Measurements from ENCODE around the gene PKNOX2.

DNA sequence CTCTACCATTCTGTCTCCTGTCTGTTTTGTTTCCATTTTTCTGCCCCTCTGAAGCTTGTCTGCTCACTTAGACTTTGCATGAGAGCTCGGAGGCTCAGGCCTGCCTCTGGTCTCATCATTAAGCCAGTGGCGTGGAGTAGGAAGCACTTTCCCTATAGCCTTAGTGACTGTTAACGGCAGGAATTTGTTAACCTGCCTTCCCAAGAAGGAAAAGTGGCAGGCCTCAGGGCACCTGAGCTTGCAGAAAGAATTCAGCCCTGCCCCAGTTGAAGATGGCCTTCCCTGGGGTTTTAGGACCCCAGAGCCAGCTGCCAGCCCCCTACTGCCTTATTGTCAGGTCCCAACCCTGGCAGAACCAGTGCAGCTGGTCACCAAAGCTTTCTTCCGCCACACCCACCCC lies 93.2 kb downstream of the PKNOX2 start:
- TF ChIP-seq, protein P1, sequence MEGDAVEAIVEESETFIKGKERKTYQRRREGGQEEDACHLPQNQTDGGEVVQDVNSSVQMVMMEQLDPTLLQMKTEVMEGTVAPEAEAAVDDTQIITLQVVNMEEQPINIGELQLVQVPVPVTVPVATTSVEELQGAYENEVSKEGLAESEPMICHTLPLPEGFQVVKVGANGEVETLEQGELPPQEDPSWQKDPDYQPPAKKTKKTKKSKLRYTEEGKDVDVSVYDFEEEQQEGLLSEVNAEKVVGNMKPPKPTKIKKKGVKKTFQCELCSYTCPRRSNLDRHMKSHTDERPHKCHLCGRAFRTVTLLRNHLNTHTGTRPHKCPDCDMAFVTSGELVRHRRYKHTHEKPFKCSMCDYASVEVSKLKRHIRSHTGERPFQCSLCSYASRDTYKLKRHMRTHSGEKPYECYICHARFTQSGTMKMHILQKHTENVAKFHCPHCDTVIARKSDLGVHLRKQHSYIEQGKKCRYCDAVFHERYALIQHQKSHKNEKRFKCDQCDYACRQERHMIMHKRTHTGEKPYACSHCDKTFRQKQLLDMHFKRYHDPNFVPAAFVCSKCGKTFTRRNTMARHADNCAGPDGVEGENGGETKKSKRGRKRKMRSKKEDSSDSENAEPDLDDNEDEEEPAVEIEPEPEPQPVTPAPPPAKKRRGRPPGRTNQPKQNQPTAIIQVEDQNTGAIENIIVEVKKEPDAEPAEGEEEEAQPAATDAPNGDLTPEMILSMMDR (IDR thresholded peaks at IDR 0.05): no peak
- no peak for TF ChIP-seq POLR2A (IDR thresholded peaks at IDR 0.05)

All from lower leg skin (tissue), 3 donors.